ENCODE data around the gene ATAD1. TPM values are rescaled to one million over a fixed set of nuclear protein-coding genes. Genes with fewer than 3 reads are reported as not detected.

Gene ATAD1
- total and polyA plus RNA-seq, 5 donors, result 46.3 to 163 (median 109) TPM

GRCh38 chr10:87713707-87714106, 104.3 kb downstream of the ATAD1 start:
- no peak overlapping the region for H3K4me3 ChIP-seq (ENCODE audit: low read length)
- DNase-seq, result no peak
- no peaks in the 10 kb centered on the region for H3K9me3 ChIP-seq (ENCODE audit: control insufficient read depth, low read length)
- H3K27me3 ChIP-seq (ENCODE audit: control insufficient read depth, insufficient read depth), result no peaks in the 10 kb centered on the region
- intact Hi-C loops (cut with DNase I), result no loop called here
- no peak for ATAC-seq
- no peak overlapping the region for H3K27ac ChIP-seq (ENCODE audit: low read length)
- WGBS, result 77% methylated on average over 3 of the region's 3 CpGs
- H3K4me1 ChIP-seq (ENCODE audit: control insufficient read depth, insufficient read depth, low read length), result peaks cover 2% of the 10 kb centered on the region

GRCh38 chr10:87712913-87713616, 105.0 kb downstream of the ATAD1 start:
- H3K27me3 ChIP-seq (ENCODE audit: control insufficient read depth, insufficient read depth), result no peaks in the 10 kb centered on the region
- H3K9me3 ChIP-seq (ENCODE audit: control insufficient read depth, low read length), result no peaks in the 10 kb centered on the region
- H3K27ac ChIP-seq (ENCODE audit: low read length), result no peak overlapping the region
- no peak overlapping the region for H3K4me3 ChIP-seq (ENCODE audit: low read length)
- WGBS, result 80% methylated on average over 11 of the region's 11 CpGs
- peaks cover 2% of the 10 kb centered on the region for H3K4me1 ChIP-seq (ENCODE audit: control insufficient read depth, insufficient read depth, low read length)
- DNase-seq (no peak), ATAC-seq (peak in 1 of 2 donors; percentile 41)
- intact Hi-C loops (cut with DNase I), result no loop called here

GRCh38 chr10:87707254-87707653, 110.8 kb downstream of the ATAD1 start:
- 96% methylated on average over 4 of the region's 4 CpGs for WGBS
- Histone ChIP-seq H3K27me3 (ENCODE audit: control insufficient read depth, insufficient read depth) (no peaks in the 10 kb centered on the region), H3K27ac (ENCODE audit: low read length) (no peak overlapping the region), H3K4me3 (ENCODE audit: low read length) (no peak overlapping the region), H3K9me3 (ENCODE audit: control insufficient read depth, low read length) (no peaks in the 10 kb centered on the region), H3K4me1 (ENCODE audit: control insufficient read depth, insufficient read depth, low read length) (no peaks in the 10 kb centered on the region)
- ATAC-seq, result no peak
- no peak for DNase-seq
- intact Hi-C loops (cut with DNase I), result no loop called here

- 76% methylated on average over 4 of the region's 4 CpGs for WGBS
- no peak for DNase-seq
- intact Hi-C loops (cut with DNase I), result no loop called here
Observed at GRCh38 chr10:87706731-87707130, 111.3 kb downstream of the ATAD1 start.

DNA sequence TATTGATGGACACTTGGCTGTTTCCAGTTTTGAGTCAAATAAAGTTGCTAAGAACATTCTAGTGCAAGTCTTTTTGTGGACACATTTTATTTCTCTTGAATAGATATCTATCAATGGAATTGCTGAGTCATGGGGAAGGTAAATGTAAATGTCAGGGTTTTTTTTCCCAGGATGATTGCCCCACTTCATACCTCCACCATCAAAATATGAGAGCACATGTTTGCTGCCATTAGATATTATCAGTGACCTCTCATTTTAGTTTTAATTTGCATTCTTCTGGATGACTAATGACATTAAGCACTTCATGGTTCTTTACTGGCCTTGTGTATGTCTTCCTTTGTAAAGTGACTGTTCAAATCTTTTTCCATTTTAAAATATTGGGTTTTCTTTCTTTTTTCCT, 112.7 kb downstream of the ATAD1 start:
- intact Hi-C loops (cut with DNase I), result no loop called here
- ATAC-seq, result no peak
- H3K27ac ChIP-seq (ENCODE audit: low read length), result no peak overlapping the region

More at GRCh38 chr10:87706731-87707130, 111.3 kb downstream of the ATAD1 start:
- no peaks in the 10 kb centered on the region for H3K4me1 ChIP-seq (ENCODE audit: control insufficient read depth, insufficient read depth, low read length)
- no peaks in the 10 kb centered on the region for H3K27me3 ChIP-seq (ENCODE audit: control insufficient read depth, insufficient read depth)
- ATAC-seq, result no peak
- H3K4me3 ChIP-seq (ENCODE audit: low read length), result no peak overlapping the region
- H3K9me3 ChIP-seq (ENCODE audit: control insufficient read depth, low read length), result no peaks in the 10 kb centered on the region
- H3K27ac ChIP-seq (ENCODE audit: low read length), result no peak overlapping the region

DNA sequence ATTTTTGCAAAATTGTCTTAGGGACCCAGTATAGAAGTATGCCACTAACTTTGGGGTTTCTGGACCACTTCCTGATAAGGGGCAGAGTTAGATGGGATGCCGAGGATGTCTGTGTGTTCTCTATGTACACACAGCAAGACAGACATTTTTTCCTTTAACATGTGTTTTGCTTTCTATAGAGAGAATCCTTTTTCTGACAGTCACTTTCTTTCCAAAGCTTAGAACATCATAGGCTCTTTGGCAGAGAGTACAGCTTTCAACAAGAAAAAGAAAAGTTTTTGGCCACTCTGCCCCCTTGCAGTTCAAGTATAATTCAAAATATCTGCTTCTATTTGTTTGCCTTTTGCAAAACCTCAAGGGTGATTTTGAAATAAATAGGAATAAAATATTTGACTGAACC, 114.3 kb downstream of the ATAD1 start:
- WGBS, result 44% methylated on average over 1 of the region's 1 CpG
- no peak overlapping the region for H3K4me3 ChIP-seq (ENCODE audit: low read length)
- H3K9me3 ChIP-seq (ENCODE audit: control insufficient read depth, low read length), result no peaks in the 10 kb centered on the region
- H3K27ac ChIP-seq (ENCODE audit: low read length), result no peak overlapping the region
- ATAC-seq (no peak), DNase-seq (no peak)
- H3K4me1 ChIP-seq (ENCODE audit: control insufficient read depth, insufficient read depth, low read length), result no peaks in the 10 kb centered on the region
- intact Hi-C loops (cut with DNase I), result no loop called here
- no peaks in the 10 kb centered on the region for H3K27me3 ChIP-seq (ENCODE audit: control insufficient read depth, insufficient read depth)

More for the DNA sequence above, 112.7 kb downstream of the ATAD1 start:
- no peak for DNase-seq
- Histone ChIP-seq H3K27me3 (ENCODE audit: control insufficient read depth, insufficient read depth) (no peaks in the 10 kb centered on the region), H3K9me3 (ENCODE audit: control insufficient read depth, low read length) (no peaks in the 10 kb centered on the region), H3K4me3 (ENCODE audit: low read length) (no peak overlapping the region), H3K4me1 (ENCODE audit: control insufficient read depth, insufficient read depth, low read length) (no peaks in the 10 kb centered on the region)

DNA sequence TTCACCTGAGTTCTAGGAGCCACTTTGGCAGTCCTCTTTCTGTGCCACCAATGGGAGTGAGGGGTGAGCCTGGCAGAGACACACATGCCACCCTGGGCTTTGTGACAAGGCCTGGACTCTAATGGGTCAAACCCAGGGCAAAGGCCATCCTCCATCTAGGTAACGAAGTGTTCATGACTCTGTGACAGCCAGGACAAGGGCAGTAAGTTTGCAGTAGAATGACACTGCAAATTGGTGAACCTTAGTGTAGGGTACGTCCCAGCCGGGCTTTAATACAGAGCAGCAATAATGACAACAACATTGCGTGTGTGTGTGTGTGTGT, 115.1 kb downstream of the ATAD1 start:
- no peak overlapping the region for H3K27ac ChIP-seq (ENCODE audit: low read length)
- no peaks in the 10 kb centered on the region for H3K27me3 ChIP-seq (ENCODE audit: control insufficient read depth, insufficient read depth)
- WGBS, result 97% methylated on average over 4 of the region's 4 CpGs
- H3K9me3 ChIP-seq (ENCODE audit: control insufficient read depth, low read length), result no peaks in the 10 kb centered on the region
- H3K4me3 ChIP-seq (ENCODE audit: low read length), result no peak overlapping the region
- intact Hi-C loops (cut with DNase I), result no loop called here
- ATAC-seq, result no peak
- H3K4me1 ChIP-seq (ENCODE audit: control insufficient read depth, insufficient read depth, low read length), result no peaks in the 10 kb centered on the region
- DNase-seq, result no peak

- intact Hi-C loops (cut with DNase I), result no loop called here
- WGBS, result 74% methylated on average over 9 of the region's 9 CpGs
- ATAC-seq (no peak), DNase-seq (no peak)
- no peak overlapping the region for H3K27ac ChIP-seq (ENCODE audit: low read length)
- no peaks in the 10 kb centered on the region for H3K4me1 ChIP-seq (ENCODE audit: control insufficient read depth, insufficient read depth, low read length)
- no peaks in the 10 kb centered on the region for H3K27me3 ChIP-seq (ENCODE audit: control insufficient read depth, insufficient read depth)
- no peak overlapping the region for H3K4me3 ChIP-seq (ENCODE audit: low read length)
- H3K9me3 ChIP-seq (ENCODE audit: control insufficient read depth, low read length), result no peaks in the 10 kb centered on the region
Observed at GRCh38 chr10:87702260-87702972, 115.6 kb downstream of the ATAD1 start.

Other genes starting within 250 kb of the ATAD1 start
- gene PAPSS2, start 158.3 kb downstream of the ATAD1 start, total RNA-seq, result 10 to 100 TPM; 10.9 to 15.9 (median 14.6) TPM
- 5.0 TPM for gene PAPSS2, start 158.3 kb downstream of the ATAD1 start, polyA plus RNA-seq
- gene KLLN, start 45.3 kb upstream of the ATAD1 start, total RNA-seq, result under 1 TPM; 0.42 to 0.93 (median 0.49) TPM
- 0.29 TPM for gene KLLN, start 45.3 kb upstream of the ATAD1 start, polyA plus RNA-seq
- gene PTEN, start 45.4 kb upstream of the ATAD1 start, total RNA-seq, result 10 to 100 TPM; 72.5 to 80.2 (median 75.5) TPM
- gene PTEN, start 45.4 kb upstream of the ATAD1 start, polyA plus RNA-seq, result 28.2 TPM